CD14-positive monocyte (primary cell): ENCODE results near the gene MRPS5. TPM values are rescaled to one million over a fixed set of nuclear protein-coding genes. Genes with fewer than 3 reads are reported as not detected.

ENCODE experiments used
- DNase-seq, 3 donors: peaks; one replicate each; pipeline ENCODE4 v3.0.0-alpha.2; 2011 to 2022
- H2AFZ ChIP-seq: 2 replicates; pipeline ENCODE4 v1.6.0; 2012; ENCODE audit warnings: mild to moderate bottlenecking, low read depth, low read length, inconsistent platforms; ENCODE audit not compliant: insufficient read depth, poor library complexity, severe bottlenecking
- H3K27ac ChIP-seq, 2 donors: 1 replicate in 1 of 2; 2 replicates in 1 of 2; pipeline ENCODE4 v1.5.1; 2012 to 2013; ENCODE audit warnings: low read length in 2 of 2, control low read depth in 1 of 2, inconsistent platforms in 1 of 2, low read depth in 1 of 2, mild to moderate bottlenecking in 1 of 2
- H3K27me3 ChIP-seq, 2 donors: one replicate each; pipeline versions ENCODE4 v1.6.0 to v1.6.1; 2011 to 2013; ENCODE audit warnings: low read length in 2 of 2; ENCODE audit not compliant: control insufficient read depth in 2 of 2, insufficient read depth in 2 of 2
- H3K36me3 ChIP-seq, 2 donors: replicated peaks in 1 of 2; 1 replicate in 1 of 2; 2 replicates in 1 of 2; pipeline versions ENCODE4 v1.5.1 to v1.6.1; 2012 to 2013; ENCODE audit warnings: low read length in 2 of 2, control low read depth in 1 of 2, inconsistent platforms in 1 of 2, mild to moderate bottlenecking in 1 of 2; ENCODE audit not compliant: insufficient read depth in 2 of 2, control insufficient read depth in 1 of 2
- H3K4me1 ChIP-seq, 2 donors: 1 replicate in 1 of 2; 2 replicates in 1 of 2; pipeline versions ENCODE4 v1.5.1 to v1.6.1; 2012 to 2013; ENCODE audit warnings: low read length in 2 of 2, control low read depth in 1 of 2, inconsistent platforms in 1 of 2, mild to moderate bottlenecking in 1 of 2, moderate library complexity in 1 of 2; ENCODE audit not compliant: insufficient read depth in 2 of 2, control insufficient read depth in 1 of 2
- H3K4me2 ChIP-seq: replicated peaks from 2 replicates; pipeline ENCODE3; 2012; ENCODE audit warnings: low read length, moderate library complexity, mild to moderate bottlenecking; ENCODE audit not compliant: poor library complexity, severe bottlenecking; ENCODE audit errors: extremely low read depth
- H3K4me3 ChIP-seq, 3 experiments: fragments of 200-600 bp in 1 of 3; sonication (generic) in 1 of 3; replicated peaks in 1 of 3; 1 replicate in 2 of 3; 2 replicates in 1 of 3; pipeline ENCODE4 v1.5.1; 2011 to 2013; ENCODE audit warnings: low read length in 3 of 3, mild to moderate bottlenecking in 3 of 3, control low read depth in 2 of 3, low read depth in 2 of 3, inconsistent platforms in 1 of 3, moderate library complexity in 1 of 3
- H3K79me2 ChIP-seq: 2 replicates; pipeline ENCODE4 v1.6.0; 2012; ENCODE audit warnings: mild to moderate bottlenecking, control low read depth, inconsistent platforms, low read length, moderate library complexity; ENCODE audit not compliant: insufficient read depth
- H3K9ac ChIP-seq: 2 replicates; pipeline ENCODE4 v1.6.0; 2017; ENCODE audit warnings: low read length, mild to moderate bottlenecking; ENCODE audit not compliant: insufficient read depth, poor library complexity, severe bottlenecking
- H3K9me3 ChIP-seq, 2 donors: replicated peaks in 1 of 2; 1 replicate in 1 of 2; 2 replicates in 1 of 2; pipeline versions ENCODE4 v1.5.1 to v1.6.1; 2012 to 2013; ENCODE audit warnings: low read length in 2 of 2, control low read depth in 1 of 2; ENCODE audit not compliant: control insufficient read depth in 1 of 2, insufficient read depth in 1 of 2
- H4K20me1 ChIP-seq: 2 replicates; pipeline ENCODE4 v1.6.0; 2012; ENCODE audit warnings: mild to moderate bottlenecking, low read length, control low read depth, moderate library complexity; ENCODE audit not compliant: insufficient read depth
- H3K27ac Mint-ChIP-seq, 7 donors: one replicate each; pipeline ENCODE4 v1.8.0; 2020; ENCODE audit warnings: mild to moderate bottlenecking in 7 of 7, mixed read lengths in 7 of 7, moderate library complexity in 6 of 7, inconsistent platforms in 2 of 7
- H3K27me3 Mint-ChIP-seq, 3 donors: one replicate each; pipeline ENCODE4 v1.8.0; 2021 to 2022; ENCODE audit warnings: low read depth in 3 of 3, mild to moderate bottlenecking in 3 of 3, mixed read lengths in 3 of 3, moderate library complexity in 3 of 3, inconsistent platforms in 1 of 3
- H3K36me3 Mint-ChIP-seq, 2 donors: one replicate each; pipeline ENCODE4 v1.8.0; 2020; ENCODE audit warnings: mixed read lengths in 2 of 2, inconsistent platforms in 1 of 2, mild to moderate bottlenecking in 1 of 2
- H3K4me1 Mint-ChIP-seq: one replicate; pipeline ENCODE4 v1.8.0; 2020; ENCODE audit warnings: mild to moderate bottlenecking, mixed read lengths
- H3K4me3 Mint-ChIP-seq, 2 donors: one replicate each; pipeline ENCODE4 v1.8.0; 2020; ENCODE audit warnings: mild to moderate bottlenecking in 2 of 2, mixed read lengths in 2 of 2, moderate library complexity in 1 of 2
- H3K9me3 Mint-ChIP-seq, 7 donors: one replicate each; pipeline ENCODE4 v1.8.0; 2020 to 2022; ENCODE audit warnings: mixed read lengths in 7 of 7, mild to moderate bottlenecking in 6 of 7, moderate library complexity in 6 of 7, inconsistent platforms in 2 of 7
- WGBS: methylation state at CpG from one replicate; pipeline ENCODE4 v1.1.5; 2013; ENCODE audit warnings: missing lambda C conversion rate; ENCODE audit not compliant: insufficient coverage; 5-methylcytosine and 5-hydroxymethylcytosine counted together
- intact Hi-C, 2 donors: fragments of 100-400 bp; cut with micrococcal nuclease; formaldehyde crosslinking; loops; one replicate each; pipeline versions ENCODE4 v1.15.0 to v1.15.1; 2023
- polyA plus RNA-seq, 3 donors: library from polyadenylated mRNA; depleted of rRNA in 1 of 3; unstranded in 2 of 3; stranded (reverse) in 1 of 3; fragments of 300-500 nt in 2 of 3; fragments of >200 nt in 1 of 3; fragmentation: Illumina TruSeq in 2 of 3; gene quantifications; 1 replicate in 2 of 3; 2 replicates in 1 of 3; pipeline ENCODE4 v1.2.3, GENCODE V29; 2012 to 2021
- TF ChIP-seq, protein P1 (sequence below): fragments of 200-600 bp; IDR thresholded peaks from one replicate; pipeline ENCODE4 v1.8.0; 2022; ENCODE audit warnings: antibody characterized with exemption, mild to moderate bottlenecking

Gene MRPS5
- polyA plus RNA-seq, 3 donors: 30.9 to 41.6 (median 35.2) TPM

DNA sequence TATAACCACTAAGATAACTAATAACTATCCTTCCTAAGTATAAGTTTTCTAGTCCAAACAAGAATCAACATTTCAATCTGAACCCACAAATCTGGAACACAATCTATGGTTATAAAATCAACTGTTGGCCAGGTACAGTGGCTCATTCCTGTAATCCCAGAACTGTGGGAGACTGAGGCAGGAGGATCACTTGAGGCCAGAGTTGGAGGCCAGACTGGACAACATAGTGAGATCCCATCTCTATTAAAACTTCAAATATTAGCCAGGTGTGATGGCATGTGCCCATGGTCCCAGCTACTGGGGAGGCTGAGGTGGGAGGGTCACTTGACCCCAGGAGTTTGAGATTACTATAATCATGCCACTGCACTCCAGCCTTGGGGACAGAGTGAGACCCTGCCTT is 11.2 kb downstream of the MRPS5 start:
- Mint-ChIP-seq H3K4me3 (no peak overlapping the region), H3K27ac (no peak overlapping the region)
- intact Hi-C loops: no loop called here

DNA sequence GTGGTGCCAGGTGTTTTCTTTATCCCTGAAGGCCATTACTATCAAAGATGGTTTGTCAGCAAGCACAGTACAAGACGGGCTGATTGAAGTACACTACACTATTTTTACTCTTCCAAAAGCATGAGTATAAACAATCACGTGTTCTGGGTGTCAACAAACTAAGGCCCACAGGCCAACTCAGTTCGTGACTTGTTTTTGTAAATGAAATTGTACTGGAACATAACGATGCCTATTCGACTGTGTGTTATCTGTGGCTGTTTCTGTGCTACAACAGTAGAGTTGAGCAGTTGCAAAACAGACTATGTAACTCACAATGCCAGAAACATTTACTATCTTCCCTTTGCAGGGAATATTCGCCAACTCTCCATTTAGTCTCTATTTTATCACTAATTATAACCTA is 12.3 kb downstream of the MRPS5 start:
- Histone ChIP-seq H3K4me2 (no peak overlapping the region), H3K27ac (no peak overlapping the region), H3K4me3 (no peak overlapping the region), H3K27me3 (no peaks in the 10 kb centered on the region), H3K79me2 (peaks cover 5% of the 10 kb centered on the region), H3K36me3 (peaks cover 93 to 96% of the 10 kb centered on the region in 2 donors), H3K4me1 (no peaks in the 10 kb centered on the region), H4K20me1 (peaks cover 4% of the 10 kb centered on the region), H3K9me3 (no peaks in the 10 kb centered on the region), H3K9ac (no peak overlapping the region), H2AFZ (no peak overlapping the region)
- Mint-ChIP-seq H3K36me3 (peaks cover 73 to 86% of the 10 kb centered on the region in 2 donors), H3K27ac (no peak overlapping the region), H3K4me1 (peaks cover 7% of the 10 kb centered on the region), H3K9me3 (peaks cover 0 to 3% (median 0%) of the 10 kb centered on the region in 7 donors), H3K27me3 (peaks cover 0 to 2% (median 0%) of the 10 kb centered on the region in 3 donors), H3K4me3 (no peak overlapping the region)
- intact Hi-C loops: no loop called here
- no peak for DNase-seq
- 100% methylated on average over 1 of the region's 6 CpGs for WGBS
- TF ChIP-seq, protein P1, sequence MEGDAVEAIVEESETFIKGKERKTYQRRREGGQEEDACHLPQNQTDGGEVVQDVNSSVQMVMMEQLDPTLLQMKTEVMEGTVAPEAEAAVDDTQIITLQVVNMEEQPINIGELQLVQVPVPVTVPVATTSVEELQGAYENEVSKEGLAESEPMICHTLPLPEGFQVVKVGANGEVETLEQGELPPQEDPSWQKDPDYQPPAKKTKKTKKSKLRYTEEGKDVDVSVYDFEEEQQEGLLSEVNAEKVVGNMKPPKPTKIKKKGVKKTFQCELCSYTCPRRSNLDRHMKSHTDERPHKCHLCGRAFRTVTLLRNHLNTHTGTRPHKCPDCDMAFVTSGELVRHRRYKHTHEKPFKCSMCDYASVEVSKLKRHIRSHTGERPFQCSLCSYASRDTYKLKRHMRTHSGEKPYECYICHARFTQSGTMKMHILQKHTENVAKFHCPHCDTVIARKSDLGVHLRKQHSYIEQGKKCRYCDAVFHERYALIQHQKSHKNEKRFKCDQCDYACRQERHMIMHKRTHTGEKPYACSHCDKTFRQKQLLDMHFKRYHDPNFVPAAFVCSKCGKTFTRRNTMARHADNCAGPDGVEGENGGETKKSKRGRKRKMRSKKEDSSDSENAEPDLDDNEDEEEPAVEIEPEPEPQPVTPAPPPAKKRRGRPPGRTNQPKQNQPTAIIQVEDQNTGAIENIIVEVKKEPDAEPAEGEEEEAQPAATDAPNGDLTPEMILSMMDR: no peak

More for the DNA sequence above, 11.2 kb downstream of the MRPS5 start:
- H3K27me3 Mint-ChIP-seq: peaks cover 0 to 2% (median 0%) of the 10 kb centered on the region in 3 donors
- Histone ChIP-seq H4K20me1 (peaks cover 10% of the 10 kb centered on the region), H3K4me3 (no peak overlapping the region), H3K36me3 (peaks cover 88 to 93% of the 10 kb centered on the region in 2 donors), H2AFZ (no peak overlapping the region), H3K79me2 (peaks cover 8% of the 10 kb centered on the region), H3K27me3 (no peaks in the 10 kb centered on the region), H3K27ac (no peak overlapping the region), H3K4me1 (peaks cover 6 to 9% of the 10 kb centered on the region in 2 donors), H3K9ac (no peak overlapping the region), H3K9me3 (no peaks in the 10 kb centered on the region), H3K4me2 (no peak overlapping the region)
- H3K9me3 Mint-ChIP-seq: peaks cover 0 to 2% (median 0%) of the 10 kb centered on the region in 7 donors
- peaks cover 70 to 83% of the 10 kb centered on the region in 2 donors for H3K36me3 Mint-ChIP-seq
- TF ChIP-seq, protein P1: no peak
- no peak for DNase-seq
- H3K4me1 Mint-ChIP-seq: peaks cover 17% of the 10 kb centered on the region
